GM23338 (cell line): ENCODE results near the gene SNORC. TPM values are rescaled to one million over a fixed set of nuclear protein-coding genes. Genes with fewer than 3 reads are reported as not detected.

Source experiments
- EZH2 ChIP-seq: fragments of 200-600 bp; sonication (generic); IDR thresholded peaks from one replicate; pipeline ENCODE4 v1.8.0; 2017; ENCODE audit warnings: antibody characterized with exemption, mild to moderate bottlenecking, low read depth; ENCODE audit not compliant: unreplicated experiment
- EZH2phosphoT487 ChIP-seq: fragments of 200-600 bp; sonication (generic); IDR thresholded peaks from one replicate; pipeline ENCODE4 v1.8.1; 2018; ENCODE audit warnings: antibody characterized with exemption; ENCODE audit not compliant: unreplicated experiment
- JUNB ChIP-seq: IDR thresholded peaks from one replicate; pipeline ENCODE4 v1.6.1; 2016; ENCODE audit warnings: antibody characterized with exemption; ENCODE audit not compliant: unreplicated experiment
- polyA plus RNA-seq: library from polyadenylated mRNA; unstranded; fragments of >200 nt; fragmentation: Nextera tagmentation; extraction: Ambion mirVana; gene quantifications from 2 replicates; pipeline ENCODE4 v1.2.1, GENCODE V29; 2016
- total RNA-seq: library from RNA; depleted of rRNA; stranded (reverse); fragments of >200 nt; shearing (Covaris generic); gene quantifications from 2 replicates; pipeline ENCODE4 v1.2.3, GENCODE V29; 2014
- TF ChIP-seq, protein P1 (sequence below): fragments of 250-450 bp; sonication (Bioruptor Pico); IDR thresholded peaks from 2 replicates; pipeline ENCODE4 v1.5.0; 2020; ENCODE audit warnings: mild to moderate bottlenecking, moderate library complexity
- TF ChIP-seq, protein P2 (sequence below): IDR thresholded peaks from 2 replicates; pipeline ENCODE4 v1.6.1; 2016; ENCODE audit warnings: antibody characterized with exemption
- TF ChIP-seq, protein P3 (sequence below), 2 experiments: fragments of 200-600 bp in 1 of 2; sonication (generic) in 1 of 2; conservative IDR thresholded peaks; 2 replicates each; pipeline versions ENCODE4 v1.5.1 to v1.6.1; 2016 to 2017; ENCODE audit warnings: antibody characterized with exemption in 2 of 2, low read depth in 2 of 2, mild to moderate bottlenecking in 2 of 2, moderate library complexity in 1 of 2

The SNORC gene
- total and polyA plus RNA-seq, 2 experiments from 2014 or later, result 0.80 to 1.6 TPM

GRCh38 chr2:232890536-232890895 lies 20.5 kb downstream of the SNORC start (continued):
- TF ChIP-seq, protein P1, sequence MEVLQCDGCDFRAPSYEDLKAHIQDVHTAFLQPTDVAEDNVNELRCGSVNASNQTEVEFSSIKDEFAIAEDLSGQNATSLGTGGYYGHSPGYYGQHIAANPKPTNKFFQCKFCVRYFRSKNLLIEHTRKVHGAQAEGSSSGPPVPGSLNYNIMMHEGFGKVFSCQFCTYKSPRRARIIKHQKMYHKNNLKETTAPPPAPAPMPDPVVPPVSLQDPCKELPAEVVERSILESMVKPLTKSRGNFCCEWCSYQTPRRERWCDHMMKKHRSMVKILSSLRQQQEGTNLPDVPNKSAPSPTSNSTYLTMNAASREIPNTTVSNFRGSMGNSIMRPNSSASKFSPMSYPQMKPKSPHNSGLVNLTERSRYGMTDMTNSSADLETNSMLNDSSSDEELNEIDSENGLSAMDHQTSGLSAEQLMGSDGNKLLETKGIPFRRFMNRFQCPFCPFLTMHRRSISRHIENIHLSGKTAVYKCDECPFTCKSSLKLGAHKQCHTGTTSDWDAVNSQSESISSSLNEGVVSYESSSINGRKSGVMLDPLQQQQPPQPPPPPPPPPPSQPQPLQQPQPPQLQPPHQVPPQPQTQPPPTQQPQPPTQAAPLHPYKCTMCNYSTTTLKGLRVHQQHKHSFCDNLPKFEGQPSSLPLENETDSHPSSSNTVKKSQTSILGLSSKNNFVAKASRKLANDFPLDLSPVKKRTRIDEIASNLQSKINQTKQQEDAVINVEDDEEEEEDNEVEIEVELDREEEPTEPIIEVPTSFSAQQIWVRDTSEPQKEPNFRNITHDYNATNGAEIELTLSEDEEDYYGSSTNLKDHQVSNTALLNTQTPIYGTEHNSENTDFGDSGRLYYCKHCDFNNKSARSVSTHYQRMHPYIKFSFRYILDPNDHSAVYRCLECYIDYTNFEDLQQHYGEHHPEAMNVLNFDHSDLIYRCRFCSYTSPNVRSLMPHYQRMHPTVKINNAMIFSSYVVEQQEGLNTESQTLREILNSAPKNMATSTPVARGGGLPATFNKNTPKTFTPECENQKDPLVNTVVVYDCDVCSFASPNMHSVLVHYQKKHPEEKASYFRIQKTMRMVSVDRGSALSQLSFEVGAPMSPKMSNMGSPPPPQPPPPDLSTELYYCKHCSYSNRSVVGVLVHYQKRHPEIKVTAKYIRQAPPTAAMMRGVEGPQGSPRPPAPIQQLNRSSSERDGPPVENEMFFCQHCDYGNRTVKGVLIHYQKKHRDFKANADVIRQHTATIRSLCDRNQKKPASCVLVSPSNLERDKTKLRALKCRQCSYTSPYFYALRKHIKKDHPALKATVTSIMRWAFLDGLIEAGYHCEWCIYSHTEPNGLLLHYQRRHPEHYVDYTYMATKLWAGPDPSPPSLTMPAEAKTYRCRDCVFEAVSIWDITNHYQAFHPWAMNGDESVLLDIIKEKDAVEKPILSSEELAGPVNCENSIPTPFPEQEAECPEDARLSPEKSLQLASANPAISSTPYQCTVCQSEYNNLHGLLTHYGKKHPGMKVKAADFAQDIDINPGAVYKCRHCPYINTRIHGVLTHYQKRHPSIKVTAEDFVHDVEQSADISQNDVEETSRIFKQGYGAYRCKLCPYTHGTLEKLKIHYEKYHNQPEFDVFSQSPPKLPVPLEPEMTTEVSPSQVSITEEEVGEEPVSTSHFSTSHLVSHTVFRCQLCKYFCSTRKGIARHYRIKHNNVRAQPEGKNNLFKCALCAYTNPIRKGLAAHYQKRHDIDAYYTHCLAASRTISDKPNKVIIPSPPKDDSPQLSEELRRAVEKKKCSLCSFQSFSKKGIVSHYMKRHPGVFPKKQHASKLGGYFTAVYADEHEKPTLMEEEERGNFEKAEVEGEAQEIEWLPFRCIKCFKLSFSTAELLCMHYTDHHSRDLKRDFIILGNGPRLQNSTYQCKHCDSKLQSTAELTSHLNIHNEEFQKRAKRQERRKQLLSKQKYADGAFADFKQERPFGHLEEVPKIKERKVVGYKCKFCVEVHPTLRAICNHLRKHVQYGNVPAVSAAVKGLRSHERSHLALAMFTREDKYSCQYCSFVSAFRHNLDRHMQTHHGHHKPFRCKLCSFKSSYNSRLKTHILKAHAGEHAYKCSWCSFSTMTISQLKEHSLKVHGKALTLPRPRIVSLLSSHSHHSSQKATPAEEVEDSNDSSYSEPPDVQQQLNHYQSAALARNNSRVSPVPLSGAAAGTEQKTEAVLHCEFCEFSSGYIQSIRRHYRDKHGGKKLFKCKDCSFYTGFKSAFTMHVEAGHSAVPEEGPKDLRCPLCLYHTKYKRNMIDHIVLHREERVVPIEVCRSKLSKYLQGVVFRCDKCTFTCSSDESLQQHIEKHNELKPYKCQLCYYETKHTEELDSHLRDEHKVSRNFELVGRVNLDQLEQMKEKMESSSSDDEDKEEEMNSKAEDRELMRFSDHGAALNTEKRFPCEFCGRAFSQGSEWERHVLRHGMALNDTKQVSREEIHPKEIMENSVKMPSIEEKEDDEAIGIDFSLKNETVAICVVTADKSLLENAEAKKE, result no peak
- TF ChIP-seq, protein P2, sequence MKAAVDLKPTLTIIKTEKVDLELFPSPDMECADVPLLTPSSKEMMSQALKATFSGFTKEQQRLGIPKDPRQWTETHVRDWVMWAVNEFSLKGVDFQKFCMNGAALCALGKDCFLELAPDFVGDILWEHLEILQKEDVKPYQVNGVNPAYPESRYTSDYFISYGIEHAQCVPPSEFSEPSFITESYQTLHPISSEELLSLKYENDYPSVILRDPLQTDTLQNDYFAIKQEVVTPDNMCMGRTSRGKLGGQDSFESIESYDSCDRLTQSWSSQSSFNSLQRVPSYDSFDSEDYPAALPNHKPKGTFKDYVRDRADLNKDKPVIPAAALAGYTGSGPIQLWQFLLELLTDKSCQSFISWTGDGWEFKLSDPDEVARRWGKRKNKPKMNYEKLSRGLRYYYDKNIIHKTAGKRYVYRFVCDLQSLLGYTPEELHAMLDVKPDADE, result no peak
- TF ChIP-seq EZH2 (no peak), JUNB (no peak), EZH2phosphoT487 (no peak)
- TF ChIP-seq, protein P3, sequence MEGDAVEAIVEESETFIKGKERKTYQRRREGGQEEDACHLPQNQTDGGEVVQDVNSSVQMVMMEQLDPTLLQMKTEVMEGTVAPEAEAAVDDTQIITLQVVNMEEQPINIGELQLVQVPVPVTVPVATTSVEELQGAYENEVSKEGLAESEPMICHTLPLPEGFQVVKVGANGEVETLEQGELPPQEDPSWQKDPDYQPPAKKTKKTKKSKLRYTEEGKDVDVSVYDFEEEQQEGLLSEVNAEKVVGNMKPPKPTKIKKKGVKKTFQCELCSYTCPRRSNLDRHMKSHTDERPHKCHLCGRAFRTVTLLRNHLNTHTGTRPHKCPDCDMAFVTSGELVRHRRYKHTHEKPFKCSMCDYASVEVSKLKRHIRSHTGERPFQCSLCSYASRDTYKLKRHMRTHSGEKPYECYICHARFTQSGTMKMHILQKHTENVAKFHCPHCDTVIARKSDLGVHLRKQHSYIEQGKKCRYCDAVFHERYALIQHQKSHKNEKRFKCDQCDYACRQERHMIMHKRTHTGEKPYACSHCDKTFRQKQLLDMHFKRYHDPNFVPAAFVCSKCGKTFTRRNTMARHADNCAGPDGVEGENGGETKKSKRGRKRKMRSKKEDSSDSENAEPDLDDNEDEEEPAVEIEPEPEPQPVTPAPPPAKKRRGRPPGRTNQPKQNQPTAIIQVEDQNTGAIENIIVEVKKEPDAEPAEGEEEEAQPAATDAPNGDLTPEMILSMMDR (conservative IDR thresholded peaks at IDR 0.05; ENCODE audit: low read depth in 2 of 2), result no peak
